GM20431 (cell line): Measurements from ENCODE around the gene RNF169.
"Not testable (repeated sequence)": the region's sequence is repeated elsewhere in the genome, so short reads cannot be mapped to it uniquely, and the experiment has no call there.

Source experiments
- in situ Hi-C: fragments of 300-500 bp; cut with MseI, MboI; formaldehyde crosslinking; loops from one replicate; pipeline ENCODE4 v1.15.0; 2020; ENCODE audit warnings: low sequenced_read_pairs; ENCODE audit not compliant: unreplicated experiment

RNF169 gene

DNA sequence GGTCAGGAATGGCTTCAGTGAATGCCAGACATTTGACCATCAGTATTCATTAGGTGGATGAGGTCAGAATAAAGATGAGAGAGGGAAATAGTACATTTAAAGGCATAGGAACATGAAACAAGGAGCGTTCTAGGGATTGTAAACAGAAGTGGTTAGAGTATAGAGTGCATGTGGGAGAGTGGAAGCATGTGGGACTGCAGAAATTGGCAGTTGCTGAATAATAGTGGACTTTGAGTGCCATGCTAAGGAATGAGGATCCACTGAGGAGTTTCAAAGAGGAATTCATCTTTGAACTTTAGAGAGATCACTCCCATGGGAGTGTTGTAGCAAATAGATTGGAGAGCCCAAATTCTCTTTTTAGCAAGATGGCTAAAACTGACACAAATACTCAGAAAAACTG lies 7.9 kb downstream of the RNF169 start:
- in situ Hi-C loops = no loop called here

GRCh38 chr11:74766905-74767304 lies 18.3 kb downstream of the RNF169 start:
- in situ Hi-C loops = no loop called here

GRCh38 chr11:74768172-74768651 lies 19.6 kb downstream of the RNF169 start:
- in situ Hi-C loops = not testable (repeated sequence)

GRCh38 chr11:74769055-74769707 lies 20.5 kb downstream of the RNF169 start:
- in situ Hi-C loops = no loop called here

GRCh38 chr11:74770456-74770855 lies 21.8 kb downstream of the RNF169 start:
- in situ Hi-C loops = no loop called here

DNA sequence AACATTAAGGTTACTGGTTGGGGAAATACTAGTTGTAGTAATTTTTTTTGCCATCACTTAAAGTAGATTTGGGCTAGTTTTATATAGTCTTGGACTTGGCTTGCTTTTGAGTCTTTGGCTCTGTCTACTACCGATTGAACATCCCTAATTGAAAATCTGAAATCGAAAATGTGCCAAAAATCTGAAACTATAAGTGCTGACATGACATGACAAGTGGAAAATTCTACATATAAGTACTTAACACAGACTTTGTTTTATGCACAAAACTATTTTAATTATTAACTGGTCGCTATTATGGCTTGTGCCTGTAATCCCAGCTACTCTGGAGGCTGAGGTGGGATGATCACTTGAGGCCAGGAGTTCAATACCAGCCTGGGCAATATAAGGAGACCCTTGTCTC lies 22.5 kb downstream of the RNF169 start:
- in situ Hi-C loops = no loop called here

- in situ Hi-C loops = no loop called here
Measured at GRCh38 chr11:74773476-74773875, 24.8 kb downstream of the RNF169 start.

DNA sequence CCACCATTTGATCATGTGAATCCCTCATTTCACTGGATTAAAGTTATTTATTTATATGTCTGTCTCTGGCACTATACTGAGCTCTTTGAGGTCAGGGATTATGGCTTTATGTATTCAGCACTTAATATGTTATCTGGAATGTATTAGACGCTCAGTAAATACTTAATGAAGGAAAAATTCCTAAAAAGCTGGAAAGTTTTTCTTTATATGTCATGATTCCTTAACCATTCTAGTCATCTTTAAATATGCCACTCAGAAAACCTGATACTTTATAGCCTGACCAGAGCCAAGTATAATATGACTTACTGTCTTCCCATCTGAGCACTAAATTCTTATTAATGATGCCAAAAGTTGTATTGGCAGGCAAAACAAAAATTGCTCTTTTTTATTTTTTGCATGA lies 27.1 kb downstream of the RNF169 start:
- in situ Hi-C loops = no loop called here

DNA sequence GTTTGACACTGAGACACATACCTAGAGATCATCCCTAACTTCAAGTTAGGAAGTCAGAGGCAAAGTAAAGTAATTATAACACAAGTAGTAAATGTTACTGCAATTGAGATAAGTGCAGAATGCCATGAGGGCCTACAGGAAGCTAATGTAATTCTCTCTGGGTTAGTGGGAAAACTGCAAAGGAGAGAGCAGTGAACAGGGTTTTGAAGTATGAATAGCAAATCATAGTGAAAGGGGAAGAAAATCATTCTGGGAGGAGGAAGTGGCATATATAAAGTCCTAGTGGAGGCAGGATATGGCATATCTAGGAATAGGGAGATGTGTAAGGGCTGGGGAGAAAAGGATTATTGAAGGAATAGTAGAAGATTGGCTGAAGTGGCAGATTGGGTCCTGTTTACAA lies 27.9 kb downstream of the RNF169 start:
- in situ Hi-C loops = no loop called here

DNA sequence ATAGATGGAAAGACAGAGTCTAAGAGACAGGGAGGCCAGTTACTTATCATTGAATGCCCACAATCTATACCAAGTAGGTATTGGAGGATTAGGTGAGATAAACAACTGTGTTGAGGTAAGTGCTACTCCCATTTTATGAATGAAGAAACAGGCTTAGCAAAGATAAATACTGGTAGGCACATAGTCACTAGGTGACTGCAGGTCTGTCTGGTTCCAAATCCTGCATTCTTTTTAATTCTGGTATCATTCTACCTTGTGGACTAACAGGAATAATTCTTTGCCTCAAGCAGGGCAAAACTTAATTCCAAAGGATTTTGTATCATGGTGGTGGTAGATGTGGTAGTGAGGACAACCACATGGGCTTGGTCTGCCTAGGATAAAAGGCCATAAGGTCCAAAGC lies 28.4 kb downstream of the RNF169 start:
- in situ Hi-C loops = no loop called here

- in situ Hi-C loops = no loop called here
Measured at GRCh38 chr11:74777877-74778276, 29.2 kb downstream of the RNF169 start.

- in situ Hi-C loops = no loop called here
Measured at GRCh38 chr11:74778581-74778980, 29.9 kb downstream of the RNF169 start.

- in situ Hi-C loops = no loop called here
Measured at GRCh38 chr11:74780248-74781005, 31.8 kb downstream of the RNF169 start.

DNA sequence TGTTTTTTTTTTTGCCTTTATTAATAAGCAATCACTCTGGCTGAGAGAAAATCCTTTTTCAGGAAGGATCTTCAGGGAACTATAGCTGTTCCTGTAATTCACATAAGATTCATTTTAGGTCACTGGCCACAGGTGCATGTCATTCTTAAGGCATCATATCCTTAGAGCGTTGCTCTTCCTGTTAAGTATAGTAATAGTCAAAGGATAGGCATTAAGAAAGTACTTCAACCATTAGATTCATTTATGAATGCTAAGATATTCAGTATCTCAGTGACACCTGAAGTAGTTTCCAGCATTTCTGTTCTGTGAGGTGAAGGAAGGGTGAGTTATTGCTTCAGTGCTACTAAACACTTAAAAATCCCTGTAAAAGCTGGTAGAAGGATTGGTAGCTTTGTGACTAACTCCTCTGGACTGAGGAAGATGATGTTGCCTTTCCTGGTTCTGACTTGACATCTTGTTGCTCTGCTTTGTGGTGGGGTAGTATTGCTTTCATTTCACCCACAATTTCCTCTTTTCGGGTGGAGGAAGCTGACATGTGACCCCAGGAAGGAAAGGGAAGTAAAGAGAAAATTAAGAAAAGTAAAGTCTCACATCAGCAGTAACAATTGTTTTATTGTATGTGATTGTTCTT lies 34.7 kb downstream of the RNF169 start:
- in situ Hi-C loops = no loop called here

- in situ Hi-C loops = no loop called here
Measured at GRCh38 chr11:74784234-74784633, 35.6 kb downstream of the RNF169 start.

GRCh38 chr11:74784726-74785125 lies 36.1 kb downstream of the RNF169 start:
- in situ Hi-C loops = no loop called here

GRCh38 chr11:74786574-74786973 lies 37.9 kb downstream of the RNF169 start:
- in situ Hi-C loops = no loop called here

- in situ Hi-C loops = no loop called here
Measured at GRCh38 chr11:74791333-74792100, 42.9 kb downstream of the RNF169 start.

DNA sequence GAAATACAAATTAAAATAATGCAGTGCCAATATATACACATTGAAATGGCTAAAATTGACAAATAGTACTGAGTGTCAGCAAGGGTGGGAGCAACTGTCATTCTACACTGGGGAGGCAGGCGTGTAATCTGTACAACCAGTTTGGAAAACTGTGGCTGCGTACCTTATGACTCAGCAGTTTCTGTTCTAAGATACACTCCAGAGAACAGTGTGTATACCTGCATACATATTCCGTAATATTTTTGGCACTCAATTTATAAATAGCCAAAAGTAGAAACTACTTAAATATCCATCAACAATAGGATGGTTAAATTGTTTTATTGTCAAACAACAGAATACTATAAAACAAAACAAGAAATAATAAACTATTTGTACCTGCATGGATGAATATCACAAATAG lies 57.6 kb downstream of the RNF169 start:
- in situ Hi-C loops = no loop called here

- in situ Hi-C loops = no loop called here
Measured at GRCh38 chr11:74809801-74810200, 61.2 kb downstream of the RNF169 start.
